HS-27A (cell line): ENCODE results near the gene MS4A7.
"Not testable (repeated sequence)": the region's sequence is repeated elsewhere in the genome, so short reads cannot be mapped to it uniquely, and the experiment has no call there.

ENCODE experiments used
- DNase-seq: peaks from one replicate; pipeline ENCODE4 v3.0.0-alpha.2; 2012; ENCODE audit warnings: low read depth, missing footprints

The MS4A7 gene

GRCh38 chr11:60378354-60378753, at the start of gene MS4A7:
Gene MS4A7, plus strand, starts transcription at chr11:60378532. Its CDS starts 4,610 bp downstream, at chr11:60383142.
- DNase-seq, result no peak

- DNase-seq, result no peak
Observed at GRCh38 chr11:60332846-60333245, 45.5 kb upstream of the MS4A7 start.

GRCh38 chr11:60334005-60334620, 44.2 kb upstream of the MS4A7 start:
- DNase-seq, result peak; percentile 22

- DNase-seq, result no peak
Observed at GRCh38 chr11:60336767-60337391, 41.5 kb upstream of the MS4A7 start.

- DNase-seq, result no peak
Observed at GRCh38 chr11:60338053-60338452, 40.3 kb upstream of the MS4A7 start.

- no peak for DNase-seq
Observed at GRCh38 chr11:60339356-60339755, 39.0 kb upstream of the MS4A7 start.

- no peak for DNase-seq
Observed at GRCh38 chr11:60343094-60343704, 35.1 kb upstream of the MS4A7 start.

GRCh38 chr11:60344146-60344545, 34.2 kb upstream of the MS4A7 start:
- DNase-seq, result no peak

GRCh38 chr11:60345489-60345888, 32.8 kb upstream of the MS4A7 start:
- DNase-seq, result no peak

GRCh38 chr11:60347084-60347797, 31.1 kb upstream of the MS4A7 start:
- DNase-seq, result no peak

GRCh38 chr11:60348116-60348515, 30.2 kb upstream of the MS4A7 start:
- DNase-seq, result no peak

GRCh38 chr11:60349990-60350389, 28.3 kb upstream of the MS4A7 start:
- no peak for DNase-seq

GRCh38 chr11:60357771-60358170, 20.6 kb upstream of the MS4A7 start:
- DNase-seq, result no peak

- DNase-seq, result no peak
Observed at GRCh38 chr11:60360621-60361020, 17.7 kb upstream of the MS4A7 start.

- DNase-seq, result no peak
Observed at GRCh38 chr11:60362241-60362640, 16.1 kb upstream of the MS4A7 start.

- no peak for DNase-seq
Observed at GRCh38 chr11:60363542-60364470, 14.5 kb upstream of the MS4A7 start.

- not testable (repeated sequence) for DNase-seq
Observed at GRCh38 chr11:60366262-60366904, 11.9 kb upstream of the MS4A7 start.

- no peak for DNase-seq
Observed at GRCh38 chr11:60367009-60367408, 11.3 kb upstream of the MS4A7 start.

- no peak for DNase-seq
Observed at GRCh38 chr11:60367896-60368295, 10.4 kb upstream of the MS4A7 start.

GRCh38 chr11:60370252-60370810, 8.0 kb upstream of the MS4A7 start:
- DNase-seq, result no peak

- DNase-seq, result no peak
Observed at GRCh38 chr11:60370811-60371298, 7.5 kb upstream of the MS4A7 start.
